SIG-M5 treated with dmso at 0.1 percent for 504 hours (cell line): ENCODE results near the gene TSPAN16.

Experiments
- DNase-seq: peaks from one replicate; lab custom pipeline; 2025; ENCODE audit not compliant: unreplicated experiment; lab: John Stamatoyannopoulos, UW

Gene TSPAN16

GRCh38 chr19:11268783-11269267 is 27.1 kb upstream of the TSPAN16 start:
- no peak for DNase-seq

GRCh38 chr19:11269408-11269807 is 26.6 kb upstream of the TSPAN16 start:
- DNase-seq, result no peak

- no peak for DNase-seq
These were observed 22.7 kb upstream of the TSPAN16 start for GRCh38 chr19:11273296-11273695.

- DNase-seq, result no peak
These were observed 22.0 kb upstream of the TSPAN16 start for GRCh38 chr19:11273989-11274388.

GRCh38 chr19:11274533-11275086 is 21.4 kb upstream of the TSPAN16 start:
- DNase-seq, result no peak

GRCh38 chr19:11278670-11279069 is 17.3 kb upstream of the TSPAN16 start:
- DNase-seq, result no peak

- DNase-seq, result peak; percentile 88
These were observed 16.3 kb upstream of the TSPAN16 start for GRCh38 chr19:11279505-11280236.

GRCh38 chr19:11281356-11282049 is 14.5 kb upstream of the TSPAN16 start:
- no peak for DNase-seq

GRCh38 chr19:11284515-11284914 is 11.4 kb upstream of the TSPAN16 start:
- no peak for DNase-seq

- DNase-seq, result no peak
These were observed 9.5 kb upstream of the TSPAN16 start for GRCh38 chr19:11286312-11286974.

- peak; percentile 21 for DNase-seq
These were observed 7.6 kb upstream of the TSPAN16 start for GRCh38 chr19:11288349-11288748.

- no peak for DNase-seq
These were observed 5.7 kb upstream of the TSPAN16 start for GRCh38 chr19:11290256-11290655.

- no peak for DNase-seq
These were observed 4.5 kb upstream of the TSPAN16 start for GRCh38 chr19:11291415-11291814.

- no peak for DNase-seq
These were observed 4.0 kb upstream of the TSPAN16 start for GRCh38 chr19:11291991-11292390.

GRCh38 chr19:11293433-11294389 is 2.2 kb upstream of the TSPAN16 start:
- peak; percentile 95 for DNase-seq

- no peak for DNase-seq
These were observed 780 bp upstream of the TSPAN16 start for GRCh38 chr19:11295180-11295579.

GRCh38 chr19:11296264-11296663 is 304 bp downstream of the TSPAN16 start:
- DNase-seq, result peak; percentile 61

- no peak for DNase-seq
These were observed 4.2 kb downstream of the TSPAN16 start for GRCh38 chr19:11299946-11300810.

- no peak for DNase-seq
These were observed 4.8 kb downstream of the TSPAN16 start for GRCh38 chr19:11300811-11301120.

- DNase-seq, result no peak
These were observed 9.0 kb downstream of the TSPAN16 start for GRCh38 chr19:11304936-11305335.
